Measurements from ENCODE around the gene PIGS.

GRCh38 chr17:28612936-28613872 is 41.9 kb upstream of the PIGS start:
- no peak for TF ChIP-seq POLR2AphosphoS5 (IDR thresholded peaks at IDR 0.05; ENCODE audit: low read depth, low read length)
- no peak for TF ChIP-seq POLR2A (IDR thresholded peaks at IDR 0.05; ENCODE audit: low read depth, low read length)
